Measurements from ENCODE around the gene SRC.

The SRC gene

GRCh38 chr20:37351689-37352607, 6.0 kb downstream of the SRC start:
- no peak for DNase-seq

GRCh38 chr20:37352608-37352980, 6.7 kb downstream of the SRC start:
- no peak for DNase-seq

GRCh38 chr20:37353285-37353849, 7.4 kb downstream of the SRC start:
- DNase-seq = no peak

GRCh38 chr20:37354210-37355195, 8.6 kb downstream of the SRC start:
- no peak for DNase-seq

GRCh38 chr20:37355252-37356180, 9.6 kb downstream of the SRC start:
- DNase-seq = no peak

GRCh38 chr20:37356387-37356786, 10.4 kb downstream of the SRC start:
- DNase-seq = peak in 1 of 2 donors; percentile 28

GRCh38 chr20:37356961-37357371, 11.0 kb downstream of the SRC start:
- no peak for DNase-seq

- peak in 1 of 2 donors; percentile 48 for DNase-seq
Measured at GRCh38 chr20:37357481-37358365, 11.8 kb downstream of the SRC start.

GRCh38 chr20:37358366-37359150, 12.6 kb downstream of the SRC start:
- no peak for DNase-seq

- DNase-seq = no peak
Measured at GRCh38 chr20:37359331-37359730, 13.4 kb downstream of the SRC start.

GRCh38 chr20:37359836-37360235, 13.9 kb downstream of the SRC start:
- DNase-seq = no peak

GRCh38 chr20:37360391-37361115, 14.6 kb downstream of the SRC start:
- no peak for DNase-seq

GRCh38 chr20:37361336-37361735, 15.4 kb downstream of the SRC start:
- no peak for DNase-seq

GRCh38 chr20:37362231-37362792, 16.4 kb downstream of the SRC start:
- no peak for DNase-seq

- DNase-seq = no peak
Measured at GRCh38 chr20:37362821-37363220, 16.9 kb downstream of the SRC start.

GRCh38 chr20:37363221-37364012, 17.5 kb downstream of the SRC start:
- DNase-seq = no peak

GRCh38 chr20:37364013-37364926, 18.3 kb downstream of the SRC start:
- DNase-seq = no peak
